ENCODE data around the gene TMEM270. TPM values are rescaled to one million over a fixed set of nuclear protein-coding genes. Genes with fewer than 3 reads are reported as not detected.

TMEM270 gene
- total RNA-seq, 1 donor from 2014 or later: not detected

DNA sequence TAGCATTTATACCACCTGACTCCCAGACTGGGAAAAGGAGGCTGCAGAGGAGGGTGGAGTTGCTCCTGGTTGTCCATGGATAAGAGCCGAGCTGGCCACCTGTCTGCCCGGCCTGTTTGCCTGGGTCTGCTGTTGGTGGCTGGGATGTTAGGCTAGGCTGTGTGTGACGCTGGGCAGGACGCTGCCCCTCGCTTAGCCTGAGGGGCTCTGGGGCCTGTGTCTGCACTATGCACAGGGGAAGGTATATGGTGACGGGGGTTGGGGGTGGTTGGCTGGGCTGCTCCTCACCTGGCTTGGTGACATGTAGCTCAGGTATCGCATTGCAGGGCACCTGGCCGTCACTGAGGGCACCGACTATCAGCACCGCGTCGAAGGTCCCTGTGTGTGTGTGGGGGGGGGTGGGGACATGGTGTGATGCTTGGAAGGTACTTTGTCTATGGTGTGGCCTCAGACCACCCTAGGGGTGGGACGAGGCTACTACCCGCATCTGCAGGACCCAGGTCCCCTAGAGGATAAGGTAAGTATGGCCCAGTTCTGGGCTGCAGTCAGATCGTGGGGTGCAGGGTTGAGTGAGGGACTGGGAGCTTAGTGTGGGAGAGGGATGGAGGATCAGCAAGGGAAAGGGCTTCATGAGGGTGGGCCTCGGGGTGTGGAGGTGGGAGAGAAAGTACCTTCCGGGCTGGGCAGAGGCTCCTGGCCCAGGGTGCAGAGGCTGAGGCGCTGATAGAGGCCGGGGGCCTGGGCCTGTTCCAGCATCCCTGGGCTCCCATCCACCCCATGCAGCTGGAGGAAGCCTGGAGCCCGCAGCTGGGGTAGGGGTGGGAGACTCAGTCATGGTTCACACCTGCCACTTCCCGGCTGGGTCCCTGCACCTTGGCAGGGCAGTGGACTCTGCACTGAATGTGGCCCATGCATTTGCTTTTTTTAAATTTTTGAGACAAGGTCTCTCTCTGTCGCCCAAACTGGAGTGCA is 20.9 kb upstream of the TMEM270 start:
- Mint-ChIP-seq H3K27ac (peak overlapping the region; percentile 13), H3K36me3 (ENCODE audit: insufficient read depth) (no peaks in the 10 kb centered on the region), H3K4me3 (ENCODE audit: low read depth) (no peak overlapping the region), H3K9me3 (ENCODE audit: low read depth) (no peaks in the 10 kb centered on the region), H3K4me1 (ENCODE audit: low read depth) (peaks cover 18% of the 10 kb centered on the region), H3K27me3 (no peaks in the 10 kb centered on the region)
- TF ChIP-seq, protein P1, sequence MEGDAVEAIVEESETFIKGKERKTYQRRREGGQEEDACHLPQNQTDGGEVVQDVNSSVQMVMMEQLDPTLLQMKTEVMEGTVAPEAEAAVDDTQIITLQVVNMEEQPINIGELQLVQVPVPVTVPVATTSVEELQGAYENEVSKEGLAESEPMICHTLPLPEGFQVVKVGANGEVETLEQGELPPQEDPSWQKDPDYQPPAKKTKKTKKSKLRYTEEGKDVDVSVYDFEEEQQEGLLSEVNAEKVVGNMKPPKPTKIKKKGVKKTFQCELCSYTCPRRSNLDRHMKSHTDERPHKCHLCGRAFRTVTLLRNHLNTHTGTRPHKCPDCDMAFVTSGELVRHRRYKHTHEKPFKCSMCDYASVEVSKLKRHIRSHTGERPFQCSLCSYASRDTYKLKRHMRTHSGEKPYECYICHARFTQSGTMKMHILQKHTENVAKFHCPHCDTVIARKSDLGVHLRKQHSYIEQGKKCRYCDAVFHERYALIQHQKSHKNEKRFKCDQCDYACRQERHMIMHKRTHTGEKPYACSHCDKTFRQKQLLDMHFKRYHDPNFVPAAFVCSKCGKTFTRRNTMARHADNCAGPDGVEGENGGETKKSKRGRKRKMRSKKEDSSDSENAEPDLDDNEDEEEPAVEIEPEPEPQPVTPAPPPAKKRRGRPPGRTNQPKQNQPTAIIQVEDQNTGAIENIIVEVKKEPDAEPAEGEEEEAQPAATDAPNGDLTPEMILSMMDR (IDR thresholded peaks at IDR 0.05; ENCODE audit: unreplicated experiment): peak; percentile 42
- no peak for DNase-seq (ENCODE audit: low spot score, unreplicated experiment)

DNA sequence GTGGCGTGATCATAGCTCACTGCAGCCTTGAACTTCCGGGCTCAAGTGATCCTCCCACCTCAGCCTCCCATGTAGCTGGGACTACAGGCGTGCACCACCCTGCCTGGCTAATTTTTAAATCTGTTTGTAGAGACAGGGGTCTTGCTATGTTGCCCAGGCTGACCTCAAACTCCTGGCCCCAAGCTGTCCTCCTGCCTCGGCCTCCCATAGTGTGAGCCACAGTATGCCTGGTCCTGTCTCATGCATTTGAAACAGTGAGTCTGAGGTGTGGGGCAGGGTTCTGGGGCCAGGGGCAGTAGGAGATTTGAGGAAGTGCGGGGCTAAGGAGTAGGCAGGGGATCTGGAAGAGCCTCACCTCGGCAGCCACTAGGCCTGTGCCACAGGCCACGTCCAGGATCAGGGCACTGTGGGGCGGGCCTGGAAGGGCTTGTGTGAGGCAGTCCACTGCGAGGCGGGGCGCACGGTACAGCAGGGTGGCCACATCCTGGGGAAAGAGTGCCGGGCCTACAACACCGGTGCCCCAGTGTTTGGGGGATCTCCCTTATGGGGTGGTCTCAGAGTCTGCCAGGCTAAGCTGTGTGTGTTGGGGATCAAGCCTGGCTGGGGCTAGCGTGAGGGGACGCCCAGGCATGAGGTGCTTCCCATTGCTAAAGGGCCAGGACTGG is 20.1 kb upstream of the TMEM270 start:
- H3K27ac Mint-ChIP-seq: no peak overlapping the region
- no peaks in the 10 kb centered on the region for H3K9me3 Mint-ChIP-seq (ENCODE audit: low read depth)
- H3K4me3 Mint-ChIP-seq (ENCODE audit: low read depth): no peak overlapping the region
- DNase-seq (ENCODE audit: low spot score, unreplicated experiment): no peak
- no peaks in the 10 kb centered on the region for H3K36me3 Mint-ChIP-seq (ENCODE audit: insufficient read depth)
- H3K27me3 Mint-ChIP-seq: no peaks in the 10 kb centered on the region
- TF ChIP-seq, protein P1 (IDR thresholded peaks at IDR 0.05; ENCODE audit: unreplicated experiment): no peak
- H3K4me1 Mint-ChIP-seq (ENCODE audit: low read depth): peaks cover 19% of the 10 kb centered on the region

DNA sequence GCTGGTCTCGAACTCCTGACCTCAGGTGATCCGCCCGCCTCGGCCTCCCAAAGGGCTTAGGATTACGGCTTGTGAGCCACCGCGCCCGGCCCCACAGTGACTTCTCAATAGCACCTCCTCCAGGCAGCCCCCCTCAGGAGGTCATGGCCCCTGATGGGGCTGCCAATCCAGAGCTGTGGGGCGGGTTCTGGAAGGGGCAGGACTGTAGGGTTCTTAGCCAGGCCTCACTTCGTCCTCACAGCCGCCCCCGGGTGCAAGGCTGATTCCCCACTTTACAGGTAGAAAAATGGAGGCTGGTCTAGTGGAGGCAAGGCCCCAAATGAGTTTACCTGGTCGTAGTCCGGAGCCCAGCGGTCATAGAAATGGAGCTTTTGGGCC is 19.3 kb upstream of the TMEM270 start:
- Mint-ChIP-seq H3K9me3 (ENCODE audit: low read depth) (no peaks in the 10 kb centered on the region), H3K4me1 (ENCODE audit: low read depth) (peaks cover 19% of the 10 kb centered on the region), H3K27me3 (no peaks in the 10 kb centered on the region), H3K27ac (peak overlapping the region; percentile 97), H3K36me3 (ENCODE audit: insufficient read depth) (no peaks in the 10 kb centered on the region), H3K4me3 (ENCODE audit: low read depth) (peak overlapping the region; percentile 85)
- TF ChIP-seq, protein P1 (IDR thresholded peaks at IDR 0.05; ENCODE audit: unreplicated experiment): no peak
- DNase-seq (ENCODE audit: low spot score, unreplicated experiment): no peak

DNA sequence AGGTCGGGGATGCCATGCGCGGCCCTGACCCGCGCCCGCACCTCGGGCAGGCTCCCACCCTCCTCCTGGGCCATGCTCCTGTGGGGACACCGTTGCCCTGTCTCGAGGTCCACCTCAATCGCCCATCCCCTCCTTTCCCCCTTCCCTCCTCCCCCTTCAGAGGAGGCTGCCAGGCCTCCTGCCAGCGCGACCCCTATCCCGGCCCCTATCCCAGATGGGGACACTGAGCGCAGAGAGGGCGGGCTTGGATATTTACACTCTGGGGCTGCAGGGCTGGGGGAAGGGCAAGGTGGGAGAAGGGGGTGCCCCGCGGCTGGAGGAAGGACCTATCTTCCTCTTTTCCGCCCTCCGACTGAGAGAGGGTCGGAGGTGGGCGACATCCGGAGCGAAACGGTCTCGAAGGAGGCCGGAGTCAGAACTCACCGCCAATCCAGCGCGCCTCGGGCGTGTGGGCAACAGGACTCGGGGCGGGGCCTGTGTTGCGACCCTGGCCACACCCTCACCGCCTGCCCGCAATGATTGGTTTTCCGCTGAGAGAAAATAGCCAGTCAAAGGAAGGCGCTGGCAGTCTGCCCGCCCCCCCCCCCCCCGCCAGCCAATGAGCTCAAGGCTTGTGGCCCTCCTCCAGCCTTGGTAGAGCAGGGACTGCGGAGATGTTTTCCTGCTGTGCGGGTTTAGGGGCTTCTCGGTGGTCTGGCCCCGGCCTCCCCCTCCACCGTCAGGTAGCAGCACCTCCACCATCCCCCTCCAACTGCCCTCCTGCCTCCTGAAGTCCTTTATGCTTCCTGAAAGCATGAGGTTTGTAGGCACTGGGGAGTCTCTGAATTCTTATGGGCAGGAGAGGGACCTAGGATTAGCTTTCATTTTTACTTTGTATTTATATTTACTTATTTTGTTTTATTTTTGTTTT is 18.6 kb upstream of the TMEM270 start, which contains the start of gene METTL27:
Gene METTL27 (minus strand): TSS at position 450 of the 910 bp plus-strand sequence. CDS start 376 bp downstream, at position 74.
- peak within 1 kb of the TSS; percentile 97 for H3K27ac Mint-ChIP-seq
- no peaks in the 10 kb centered on the region for H3K27me3 Mint-ChIP-seq
- TF ChIP-seq, protein P1 (IDR thresholded peaks at IDR 0.05; ENCODE audit: unreplicated experiment): no peak
- peak; percentile 81 for DNase-seq (ENCODE audit: low spot score, unreplicated experiment)
- H3K4me1 Mint-ChIP-seq (ENCODE audit: low read depth): peaks cover 19% of the 10 kb centered on the region
- H3K4me3 Mint-ChIP-seq (ENCODE audit: low read depth): peak within 1 kb of the TSS; percentile 85
- H3K36me3 Mint-ChIP-seq (ENCODE audit: insufficient read depth): no peaks in the 10 kb centered on the region
- no peaks in the 10 kb centered on the region for H3K9me3 Mint-ChIP-seq (ENCODE audit: low read depth)
